ENCODE results near the gene RNF227.

The RNF227 gene

GRCh38 chr17:7930841-7931631 is 14.9 kb upstream of the RNF227 start:
- no peak for DNase-seq (ENCODE audit: low spot score)

DNA sequence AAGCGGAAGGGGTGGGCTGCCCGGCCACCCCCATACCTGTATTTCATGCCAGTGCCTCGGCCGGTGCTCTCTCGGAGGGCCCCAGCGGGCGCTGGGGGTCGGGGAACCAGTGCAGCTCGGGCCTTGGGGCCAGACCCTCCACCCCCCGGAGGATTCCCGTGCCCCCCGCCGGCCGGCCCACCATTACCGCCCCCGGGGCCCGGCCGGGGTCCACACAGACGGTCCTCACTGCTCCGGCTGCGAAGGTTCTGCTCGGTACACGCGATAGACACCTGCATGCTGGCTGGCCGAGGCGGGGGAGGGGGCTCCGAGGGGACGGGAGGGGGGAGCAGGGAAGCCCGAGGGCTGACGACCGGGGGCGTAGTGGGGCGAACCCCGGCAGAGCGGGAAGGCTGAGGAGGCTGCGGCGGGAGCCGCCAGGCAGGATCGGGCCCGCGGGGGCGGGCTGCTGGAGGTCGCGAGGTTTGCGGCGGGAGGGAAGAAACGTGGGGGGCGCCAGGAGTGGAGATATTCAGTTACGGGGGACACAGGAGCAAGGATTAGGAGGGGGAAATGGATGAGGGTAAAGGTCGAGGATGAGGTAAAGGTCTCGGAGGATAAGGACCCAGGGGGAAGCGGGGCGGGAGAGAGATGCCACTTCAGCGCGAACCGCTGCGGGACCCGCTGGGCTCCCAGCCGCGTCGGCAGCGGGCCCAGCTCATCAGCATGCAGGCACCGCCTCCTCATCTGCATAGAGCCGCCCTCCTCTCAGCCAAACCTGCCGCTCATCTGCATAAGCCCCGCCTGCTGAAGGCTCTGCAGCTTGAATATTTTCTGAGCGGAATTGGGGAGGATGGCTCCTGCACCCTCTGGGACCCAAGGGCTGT is 13.3 kb upstream of the RNF227 start, which contains the start of gene KCNAB3:
TSS of gene KCNAB3 (minus strand) at position 699 of the 866 bp plus-strand sequence. CDS start at position 278, 421 bp downstream.
- DNase-seq (ENCODE audit: low spot score), result peak; percentile 74

GRCh38 chr17:7927596-7927995 is 11.5 kb upstream of the RNF227 start:
- DNase-seq (ENCODE audit: low spot score), result no peak

DNA sequence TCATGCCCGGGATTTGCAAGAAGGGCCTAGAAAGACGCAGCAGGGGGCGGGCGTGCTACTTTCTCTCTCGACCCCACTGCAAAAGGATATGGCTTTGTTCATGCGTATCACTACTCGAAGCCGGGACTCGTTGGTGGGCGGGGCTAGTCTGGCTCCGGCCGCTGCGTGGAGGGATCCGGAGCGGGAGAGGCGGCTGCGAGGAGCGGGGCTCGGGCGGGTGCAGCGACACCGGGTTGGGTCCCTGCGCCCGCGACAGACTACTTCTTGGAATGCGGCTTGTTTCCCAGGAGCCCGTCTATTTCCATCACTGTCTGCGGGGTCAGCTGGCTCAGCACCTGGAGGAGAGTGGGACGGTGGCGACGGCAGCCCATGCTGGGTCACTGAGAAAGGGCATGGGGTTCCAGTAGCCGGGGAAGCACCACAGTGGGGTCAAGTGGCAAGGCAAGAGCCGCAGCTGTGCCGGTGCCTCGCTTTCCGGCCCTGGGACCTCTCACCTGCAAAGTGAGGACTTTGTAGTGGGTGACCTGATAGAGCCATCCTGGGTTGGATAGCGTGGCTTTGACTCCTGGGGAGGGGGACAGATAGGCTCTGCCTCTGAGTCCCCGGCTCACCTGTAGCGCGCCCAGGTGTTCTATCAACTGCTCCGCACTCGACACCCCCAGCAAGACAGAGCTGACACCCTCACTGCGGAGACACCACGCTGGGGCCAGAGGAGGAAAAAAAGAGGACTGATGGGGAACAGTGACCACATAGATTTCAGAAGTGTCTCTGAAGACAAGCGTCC is 6.9 kb upstream of the RNF227 start:
- peak; percentile 69 for DNase-seq (ENCODE audit: low spot score)

DNA sequence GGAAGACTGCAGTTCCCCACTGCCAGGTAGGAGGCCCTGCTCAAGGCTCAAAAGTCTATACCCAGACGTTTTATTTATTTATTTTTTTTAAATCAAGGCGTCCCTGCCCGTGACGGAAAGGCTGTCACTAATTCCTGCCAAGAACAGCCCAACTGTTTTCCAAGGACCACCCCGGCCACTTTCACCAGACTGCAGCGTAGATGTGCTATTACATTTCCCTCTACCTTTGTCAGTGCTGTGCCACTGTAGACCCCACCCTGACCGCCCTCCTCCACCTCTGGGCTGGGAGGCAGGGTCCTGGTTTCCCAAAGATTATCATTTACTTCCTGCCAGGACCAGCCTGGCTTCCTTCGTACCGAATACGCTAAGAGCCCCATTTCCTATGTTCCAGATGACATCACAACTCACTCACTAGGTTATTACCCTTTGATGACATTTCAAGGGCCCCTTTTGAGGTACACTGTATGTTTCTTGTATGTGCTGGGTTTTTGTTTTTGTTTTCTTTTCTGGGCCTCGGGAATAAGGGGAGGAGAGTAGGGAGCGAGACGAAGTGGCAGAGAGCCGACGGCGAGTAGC is 6.3 kb upstream of the RNF227 start:
- DNase-seq (ENCODE audit: low spot score), result no peak

GRCh38 chr17:7916808-7917207 is 719 bp upstream of the RNF227 start:
- DNase-seq (ENCODE audit: low spot score), result no peak

DNA sequence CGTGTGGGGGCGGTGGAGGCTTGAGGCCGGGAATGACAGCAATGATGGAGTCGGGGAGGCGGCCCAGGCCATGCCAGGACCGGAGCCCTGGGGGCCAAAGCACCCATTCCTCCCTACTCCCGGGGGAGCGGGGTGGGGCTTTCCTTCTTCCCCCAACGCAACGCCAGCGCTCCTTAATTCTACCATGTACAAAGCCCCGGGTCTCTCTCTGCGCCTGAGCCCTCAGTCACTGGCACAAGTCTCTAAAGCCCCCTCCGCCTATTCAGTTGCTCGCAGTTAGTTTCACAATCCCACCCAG is 245 bp upstream of the RNF227 start:
- DNase-seq (ENCODE audit: low spot score), result no peak

- DNase-seq (ENCODE audit: low spot score), result no peak
Observed at GRCh38 chr17:7915179-7915610, 894 bp downstream of the RNF227 start.

- DNase-seq (ENCODE audit: low spot score), result peak; percentile 54
Observed at GRCh38 chr17:7912927-7913524, 3.1 kb downstream of the RNF227 start.

- DNase-seq (ENCODE audit: low spot score), result no peak
Observed at GRCh38 chr17:7911116-7911515, 5.0 kb downstream of the RNF227 start.

DNA sequence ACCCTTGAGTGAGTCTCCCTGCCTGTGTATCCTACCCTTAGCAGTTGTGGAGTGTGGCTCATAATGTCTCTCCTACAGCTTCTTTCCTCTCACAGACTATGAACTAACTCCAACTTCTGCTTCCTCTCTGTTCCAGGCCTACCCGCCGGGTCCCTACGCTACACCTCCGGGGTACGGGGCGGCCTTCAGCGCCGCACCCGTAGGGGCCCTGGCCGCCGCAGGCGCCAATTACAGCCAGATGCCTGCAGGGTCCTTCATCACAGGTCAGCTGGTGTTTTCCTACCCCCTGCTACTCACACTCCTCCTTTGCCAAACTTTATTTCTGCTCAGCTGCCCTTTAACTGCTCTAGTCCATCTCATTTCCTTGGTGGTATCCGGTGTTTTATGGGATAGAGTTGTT is 5.4 kb downstream of the RNF227 start:
- DNase-seq (ENCODE audit: low spot score), result no peak

- DNase-seq (ENCODE audit: low spot score), result no peak
Observed at GRCh38 chr17:7910281-7910680, 5.8 kb downstream of the RNF227 start.

DNA sequence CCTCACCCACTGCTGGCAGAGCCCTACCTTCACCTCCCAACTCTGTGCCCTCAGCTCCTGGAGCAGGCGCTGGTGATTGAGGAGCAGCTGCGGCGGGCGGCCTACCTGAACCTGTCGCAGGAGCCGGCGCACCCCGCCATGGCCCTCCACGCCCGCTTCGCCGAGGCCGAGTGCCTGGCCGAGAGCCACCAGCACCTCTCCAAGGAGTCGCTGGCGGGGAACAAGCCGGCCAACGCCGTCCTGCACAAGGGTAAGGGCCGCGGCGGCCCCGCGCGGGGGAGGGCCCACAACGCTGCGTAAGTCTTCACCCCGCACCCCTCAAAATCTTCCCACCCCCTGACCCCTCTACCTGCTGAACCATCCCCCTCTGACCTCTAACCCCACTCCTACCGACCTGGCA is 7.0 kb downstream of the RNF227 start:
- DNase-seq (ENCODE audit: low spot score), result no peak

GRCh38 chr17:7903154-7904103 is 12.7 kb downstream of the RNF227 start:
- no peak for DNase-seq (ENCODE audit: low spot score)

GRCh38 chr17:7897773-7898172 is 18.3 kb downstream of the RNF227 start:
- DNase-seq (ENCODE audit: low spot score), result no peak

GRCh38 chr17:7897090-7897489 is 19.0 kb downstream of the RNF227 start:
- no peak for DNase-seq (ENCODE audit: low spot score)

DNA sequence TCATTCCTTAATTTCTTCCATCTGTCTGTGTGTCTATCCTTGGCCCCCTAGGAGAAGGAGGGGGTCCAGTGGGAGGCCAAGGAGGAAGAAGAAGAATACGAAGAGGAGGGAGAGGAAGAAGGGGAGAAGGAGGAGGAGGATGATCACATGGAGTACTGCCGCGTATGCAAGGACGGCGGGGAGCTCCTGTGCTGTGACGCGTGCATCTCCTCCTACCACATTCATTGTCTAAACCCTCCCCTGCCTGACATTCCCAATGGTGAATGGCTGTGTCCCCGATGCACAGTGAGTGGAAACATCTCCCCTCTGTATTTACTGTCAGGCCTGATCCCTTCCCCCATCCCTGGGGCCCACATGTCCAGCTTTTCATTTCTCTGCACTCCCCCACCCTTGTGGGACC is 21.2 kb downstream of the RNF227 start:
- DNase-seq (ENCODE audit: low spot score), result no peak

- no peak for DNase-seq (ENCODE audit: low spot score)
Observed at GRCh38 chr17:7894226-7894625, 21.9 kb downstream of the RNF227 start.

- DNase-seq (ENCODE audit: low spot score), result no peak
Observed at GRCh38 chr17:7893187-7893880, 22.8 kb downstream of the RNF227 start.
